A549 (cell line): ENCODE measurements around the gene QRICH1. TPM values are rescaled to one million over a fixed set of nuclear protein-coding genes. Genes with fewer than 3 reads are reported as not detected.

ENCODE experiments used
- ATAC-seq, 2 experiments: fragments of 200-7000 bp in 1 of 2; fragments of >200 bp in 1 of 2; cut with Nextera tagmentation in 1 of 2; cut with Tn5 transposase in 1 of 2; 3 replicates each; pipeline versions ENCODE4 v1.8.0 to v1.9.1; 2018 to 2020; ENCODE audit warnings: mild to moderate bottlenecking in 1 of 2, moderate library complexity in 1 of 2
- CTCF ChIA-PET: fragments of 300-600 bp; sonication (Branson Sonifier 250); formaldehyde crosslinking; extraction: SDS; loops from one replicate; lab custom pipeline; 2021; ENCODE audit warnings: antibody characterized with exemption, inconsistent platforms; lab: Yijun Ruan, JAX
- POLR2A ChIA-PET: fragments of 350-600 bp; formaldehyde crosslinking; extraction: SDS; loops from one replicate; lab custom pipeline; 2021; ENCODE audit warnings: antibody characterized with exemption, inconsistent platforms; lab: Yijun Ruan, JAX
- DNase-seq, 2 experiments: peaks; one replicate each; pipeline versions ENCODE4 v3.0.0 to v3.0.0-alpha.2; 2011 to 2016; ENCODE audit warnings: low read depth in 1 of 2, low spot score in 1 of 2
- FAIRE-seq: peaks from 2 replicates; lab custom pipeline; 2011; peaks lifted over from hg19 to GRCh38; lab: Jason Lieb, UNC
- H3K27ac ChIP-seq, 2 experiments: fragments of >200 bp; sonication (Bioruptor Twin); formaldehyde crosslinking; 3 replicates each; pipeline ENCODE4 v1.5.1; 2016 to 2017
- H3K4me1 ChIP-seq: fragments of >200 bp; sonication (Bioruptor Twin); formaldehyde crosslinking; 3 replicates; pipeline ENCODE4 v1.6.1; 2016
- H3K4me2 ChIP-seq: fragments of >200 bp; sonication (Bioruptor Twin); formaldehyde crosslinking; 3 replicates; pipeline ENCODE4 v1.6.1; 2016
- H3K4me3 ChIP-seq: fragments of >200 bp; sonication (Bioruptor Twin); formaldehyde crosslinking; 3 replicates; pipeline ENCODE4 v1.5.1; 2016
- H3K9me3 ChIP-seq: fragments of >200 bp; sonication (Bioruptor Twin); formaldehyde crosslinking; 3 replicates; pipeline ENCODE4 v1.6.1; 2016
- CHD4 ChIP-seq: fragments of 200-600 bp; sonication (generic); IDR thresholded peaks from 2 replicates; pipeline ENCODE4 v1.6.1; 2016; ENCODE audit warnings: antibody characterized with exemption, mild to moderate bottlenecking, borderline replicate concordance
- EHF ChIP-seq: fragments of 250-450 bp; sonication (Bioruptor Pico); IDR thresholded peaks from 2 replicates; pipeline ENCODE4 v1.5.0; 2020; ENCODE audit warnings: mild to moderate bottlenecking
- EP300 ChIP-seq, 2 experiments: fragments of >200 bp; sonication (Bioruptor Twin); formaldehyde crosslinking; IDR thresholded peaks; 2 replicates in 1 of 2; 3 replicates in 1 of 2; pipeline ENCODE4 v1.6.1; 2016 to 2017
- ESRRA ChIP-seq: fragments of 150-350 bp; IDR thresholded peaks from 2 replicates; pipeline ENCODE4 v1.6.1; 2014; ENCODE audit warnings: mild to moderate bottlenecking, low read length, borderline replicate concordance
- FOSB ChIP-seq: fragments of 250-450 bp; sonication (Bioruptor Pico); IDR thresholded peaks from 2 replicates; pipeline ENCODE4 v1.5.0; 2020; ENCODE audit warnings: mild to moderate bottlenecking, moderate library complexity
- FOXS1 ChIP-seq: fragments of 250-450 bp; sonication (Bioruptor Pico); IDR thresholded peaks from 2 replicates; pipeline ENCODE4 v1.5.0; 2020; ENCODE audit warnings: mild to moderate bottlenecking, moderate library complexity
- GATA3 ChIP-seq: IDR thresholded peaks from 2 replicates; pipeline ENCODE4 v1.6.1; 2012; ENCODE audit warnings: borderline replicate concordance
- HDAC2 ChIP-seq: fragments of 200-600 bp; sonication (generic); IDR thresholded peaks from 2 replicates; pipeline ENCODE4 v1.6.1; 2016
- HEYL ChIP-seq: fragments of 250-450 bp; sonication (Bioruptor Pico); IDR thresholded peaks from 2 replicates; pipeline ENCODE4 v1.8.0; 2021; ENCODE audit warnings: mild to moderate bottlenecking, moderate library complexity
- HOXB13 ChIP-seq: fragments of 250-450 bp; sonication (Bioruptor Pico); IDR thresholded peaks from 2 replicates; pipeline ENCODE4 v1.5.0; 2020; ENCODE audit warnings: low read depth, mild to moderate bottlenecking, moderate library complexity
- KDM1A ChIP-seq: fragments of 200-600 bp; sonication (generic); IDR thresholded peaks from 2 replicates; pipeline ENCODE4 v1.6.1; 2016; ENCODE audit warnings: low read depth, mild to moderate bottlenecking
- KDM5A ChIP-seq: fragments of 200-600 bp; sonication (generic); IDR thresholded peaks from 2 replicates; pipeline ENCODE4 v1.6.1; 2016; ENCODE audit warnings: antibody characterized with exemption, mild to moderate bottlenecking
- MAZ ChIP-seq: fragments of 150-350 bp; IDR thresholded peaks from 2 replicates; pipeline ENCODE4 v1.6.1; 2014; ENCODE audit warnings: antibody characterized with exemption, low read depth, low read length, borderline replicate concordance
- RAD21 ChIP-seq, 2 experiments: fragments of >200 bp in 1 of 2; sonication (Bioruptor Twin) in 1 of 2; formaldehyde crosslinking in 1 of 2; IDR thresholded peaks in 1 of 2; conservative IDR thresholded peaks in 1 of 2; 2 replicates in 1 of 2; 3 replicates in 1 of 2; pipeline ENCODE4 v1.6.1; 2012 to 2018; ENCODE audit warnings: inconsistent platforms in 1 of 2
- RARB ChIP-seq: fragments of 250-450 bp; sonication (Bioruptor Pico); IDR thresholded peaks from 2 replicates; pipeline ENCODE4 v1.8.0; 2021; ENCODE audit warnings: mild to moderate bottlenecking, moderate library complexity
- RFX5 ChIP-seq: fragments of 450-650 bp; IDR thresholded peaks from 2 replicates; pipeline ENCODE4 v1.7.1; 2014; ENCODE audit warnings: antibody characterized with exemption, mild to moderate bottlenecking, moderate library complexity
- ZFP36 ChIP-seq: fragments of 450-650 bp; IDR thresholded peaks from 2 replicates; pipeline ENCODE4 v1.6.1; 2014; ENCODE audit warnings: borderline replicate concordance; ENCODE audit not compliant: partially characterized antibody
- ZSCAN20 ChIP-seq: fragments of 250-450 bp; sonication (Bioruptor Pico); IDR thresholded peaks from 2 replicates; pipeline ENCODE4 v1.8.0; 2022; ENCODE audit warnings: mild to moderate bottlenecking, moderate library complexity
- WGBS: methylation state at CpG from one replicate; pipeline ENCODE4 v1.1.6; 2017; ENCODE audit errors: missing lambda C conversion rate; 5-methylcytosine and 5-hydroxymethylcytosine counted together
- polyA plus RNA-seq, 4 experiments: library from polyadenylated mRNA; depleted of rRNA in 3 of 4; stranded (reverse); fragments of >200 nt; fragmentation: RNase III in 1 of 4; extraction: RNeasy Plus Mini Kit Qiagen cat#74134 plus additional on column Dnase treatment in 1 of 4; gene quantifications; 2 replicates in 3 of 4; 3 replicates in 1 of 4; pipeline ENCODE4 v1.2.3, GENCODE V29; 2011 to 2017
- TF ChIP-seq, protein P1 (sequence below): IDR thresholded peaks from 2 replicates; pipeline ENCODE4 v1.6.1; 2012; ENCODE audit warnings: low read depth, borderline replicate concordance
- TF ChIP-seq, protein P2 (sequence below): fragments of 250-450 bp; sonication (Bioruptor Pico); IDR thresholded peaks from 2 replicates; pipeline ENCODE4 v1.5.0; 2021; ENCODE audit warnings: mild to moderate bottlenecking, moderate library complexity, borderline replicate concordance
- TF ChIP-seq, protein P3 (sequence below): IDR thresholded peaks from 2 replicates; pipeline ENCODE4 v1.6.1; 2012

Gene QRICH1
- polyA plus RNA-seq, 2 of the 4 experiments (the other 2 are of a cell fraction) = 47.9 to 53.8 TPM

DNA sequence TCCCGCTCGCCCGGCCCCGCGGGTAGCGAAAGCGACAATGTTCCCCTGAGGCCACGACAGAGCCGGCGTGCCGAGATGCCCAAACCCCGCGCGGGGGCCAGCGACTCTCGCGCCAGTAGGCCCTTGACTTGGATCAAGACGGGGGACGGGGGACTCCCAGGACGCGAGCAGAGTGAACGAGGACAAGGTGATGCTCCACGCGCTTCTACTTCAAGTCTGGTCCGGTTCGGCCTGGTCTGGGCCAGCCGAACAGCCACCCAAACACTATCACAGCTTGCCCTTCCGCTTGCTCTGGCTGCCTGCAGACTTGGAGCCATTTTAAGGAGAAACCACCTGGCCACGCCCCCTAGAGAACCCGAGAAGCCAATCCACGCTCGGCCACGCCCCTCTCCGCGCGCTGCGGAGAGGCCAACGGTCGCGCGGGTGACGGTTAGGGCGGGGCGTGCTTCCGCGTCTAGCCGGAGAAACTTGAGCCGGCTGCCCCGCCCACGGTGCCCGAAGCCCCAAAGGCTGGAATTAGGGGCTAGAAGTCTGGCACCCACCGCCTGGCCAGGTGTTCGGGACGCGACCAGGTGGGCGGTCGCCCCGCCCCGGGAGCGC lies 72.6 kb downstream of the QRICH1 start (continued):
- TF ChIP-seq RAD21 (conservative IDR thresholded peaks at IDR 0.05 in 1 of 2, IDR thresholded peaks at IDR 0.05 in 1 of 2) = no peak
- 0 out of 2 replicates have a peak, but pooled peaks have one; percentile 39 for TF ChIP-seq MAZ
- TF ChIP-seq RFX5 = no peak
- no peak for TF ChIP-seq HDAC2
- TF ChIP-seq RARB (CRISPR knock-in tag) = no peak
- no peak for TF ChIP-seq FOSB (CRISPR knock-in tag)
- no peak for TF ChIP-seq ZSCAN20 (CRISPR knock-in tag)
- no peak for TF ChIP-seq KDM1A
- TF ChIP-seq EP300 (IDR thresholded peaks at IDR 0.05) = no peak
- TF ChIP-seq FOXS1 = no peak
- no peak for TF ChIP-seq ESRRA
- no peak for TF ChIP-seq EHF (CRISPR knock-in tag)
- no peak for TF ChIP-seq ZFP36

DNA sequence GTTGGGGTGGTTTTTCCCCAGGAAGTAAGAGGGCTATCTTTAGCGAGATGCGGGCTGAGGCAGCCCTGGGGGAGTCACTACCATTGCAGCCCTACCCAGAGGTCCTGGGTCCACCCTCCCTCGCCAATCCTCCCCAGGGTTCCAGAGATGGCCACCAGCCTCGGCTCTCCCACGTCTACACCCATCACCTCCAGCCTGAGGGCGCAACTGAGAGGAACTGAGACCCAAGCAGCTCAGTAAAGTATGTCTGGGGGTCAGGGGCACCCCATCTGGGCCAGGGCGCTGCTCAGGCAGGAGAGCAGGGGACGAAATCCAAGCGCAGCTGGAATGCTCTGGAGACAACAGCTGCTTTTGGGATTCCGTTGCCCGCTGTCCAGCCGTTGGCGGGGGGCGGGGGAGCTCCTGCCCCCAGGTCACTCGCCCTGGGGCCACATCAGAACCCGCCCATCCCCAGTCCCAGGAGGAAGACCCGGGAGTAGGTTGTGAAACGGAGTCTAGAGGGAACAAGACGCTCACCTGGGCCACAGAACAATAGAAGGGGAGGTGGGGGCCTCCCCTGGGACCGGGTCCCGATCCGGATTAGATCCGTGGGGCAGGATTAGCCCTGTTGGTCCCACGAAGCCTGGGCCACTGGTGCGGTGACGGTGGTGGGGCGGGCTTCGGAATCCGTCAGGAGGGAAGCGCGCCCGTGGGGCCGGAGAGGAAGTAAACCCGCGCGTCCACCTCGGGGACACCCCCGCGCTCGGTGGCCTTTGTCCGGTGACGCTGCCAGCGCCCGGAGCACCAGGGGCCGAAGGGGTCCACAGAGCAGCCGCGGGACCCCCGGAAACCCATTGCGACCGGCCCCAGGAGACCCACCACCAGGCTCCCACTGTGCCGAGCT lies 73.3 kb downstream of the QRICH1 start:
- CTCF ChIA-PET = interaction anchor here (0.6 to 30.1 kb wide), 9 partner anchors 8 to 429 kb away, joined by 3 to 385 read pairs (median 6); partner anchors contain the start of genes P4HTM and WDR6
- FAIRE-seq (no peak), DNase-seq (no peak)
- H3K27ac ChIP-seq = peak overlapping the region; percentile 86 to 100
- 5% methylated on average over 18 of the region's 51 CpGs for WGBS
- H3K9me3 ChIP-seq = no peaks in the 10 kb centered on the region
- peaks cover 28% of the 10 kb centered on the region for H3K4me1 ChIP-seq
- peak overlapping the region; percentile 76 for H3K4me3 ChIP-seq
- TF ChIP-seq GATA3 = no peak
- TF ChIP-seq, protein P1, sequence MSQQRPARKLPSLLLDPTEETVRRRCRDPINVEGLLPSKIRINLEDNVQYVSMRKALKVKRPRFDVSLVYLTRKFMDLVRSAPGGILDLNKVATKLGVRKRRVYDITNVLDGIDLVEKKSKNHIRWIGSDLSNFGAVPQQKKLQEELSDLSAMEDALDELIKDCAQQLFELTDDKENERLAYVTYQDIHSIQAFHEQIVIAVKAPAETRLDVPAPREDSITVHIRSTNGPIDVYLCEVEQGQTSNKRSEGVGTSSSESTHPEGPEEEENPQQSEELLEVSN = no peak
- TF ChIP-seq KDM5A = no peak
- TF ChIP-seq HEYL = no peak
- no peak for TF ChIP-seq CHD4
- TF ChIP-seq HOXB13 (CRISPR knock-in tag) = no peak
- TF ChIP-seq, protein P2, sequence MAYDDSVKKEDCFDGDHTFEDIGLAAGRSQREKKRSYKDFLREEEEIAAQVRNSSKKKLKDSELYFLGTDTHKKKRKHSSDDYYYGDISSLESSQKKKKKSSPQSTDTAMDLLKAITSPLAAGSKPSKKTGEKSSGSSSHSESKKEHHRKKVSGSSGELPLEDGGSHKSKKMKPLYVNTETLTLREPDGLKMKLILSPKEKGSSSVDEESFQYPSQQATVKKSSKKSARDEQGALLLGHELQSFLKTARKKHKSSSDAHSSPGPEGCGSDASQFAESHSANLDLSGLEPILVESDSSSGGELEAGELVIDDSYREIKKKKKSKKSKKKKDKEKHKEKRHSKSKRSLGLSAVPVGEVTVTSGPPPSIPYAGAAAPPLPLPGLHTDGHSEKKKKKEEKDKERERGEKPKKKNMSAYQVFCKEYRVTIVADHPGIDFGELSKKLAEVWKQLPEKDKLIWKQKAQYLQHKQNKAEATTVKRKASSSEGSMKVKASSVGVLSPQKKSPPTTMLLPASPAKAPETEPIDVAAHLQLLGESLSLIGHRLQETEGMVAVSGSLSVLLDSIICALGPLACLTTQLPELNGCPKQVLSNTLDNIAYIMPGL (CRISPR knock-in tag) = no peak
- no peak for TF ChIP-seq FOSB (CRISPR knock-in tag)
- TF ChIP-seq, protein P3, sequence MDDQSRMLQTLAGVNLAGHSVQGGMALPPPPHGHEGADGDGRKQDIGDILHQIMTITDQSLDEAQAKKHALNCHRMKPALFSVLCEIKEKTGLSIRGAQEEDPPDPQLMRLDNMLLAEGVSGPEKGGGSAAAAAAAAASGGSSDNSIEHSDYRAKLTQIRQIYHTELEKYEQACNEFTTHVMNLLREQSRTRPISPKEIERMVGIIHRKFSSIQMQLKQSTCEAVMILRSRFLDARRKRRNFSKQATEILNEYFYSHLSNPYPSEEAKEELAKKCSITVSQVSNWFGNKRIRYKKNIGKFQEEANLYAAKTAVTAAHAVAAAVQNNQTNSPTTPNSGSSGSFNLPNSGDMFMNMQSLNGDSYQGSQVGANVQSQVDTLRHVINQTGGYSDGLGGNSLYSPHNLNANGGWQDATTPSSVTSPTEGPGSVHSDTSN = no peak
- TF ChIP-seq, all 56 proteins: peak for 0
- ATAC-seq = peak; percentile 0 to 1; a peak in 2 of 6 replicates
- peak overlapping the region; percentile 73 for H3K4me2 ChIP-seq
- POLR2A ChIA-PET = interaction anchor here (1.2 to 4.6 kb wide), 10 partner anchors 7 to 112 kb away, joined by 3 to 57 read pairs (median 8); partner anchors contain the start of genes IMPDH2, LAMB2, P4HTM and QRICH1
